HepG2 (cell line): ENCODE measurements around the gene MMUT. TPM values are rescaled to one million over a fixed set of nuclear protein-coding genes. Genes with fewer than 3 reads are reported as not detected.
A peak's percentile ranks its signal among the peaks of the same experiment; 100 is the strongest.

Experiments used
- AHR ChIP-seq: IDR thresholded peaks from 2 replicates; pipeline ENCODE4 v1.6.1; 2018; ENCODE audit warnings: missing genetic modification reagents, missing compliant biosample characterization
- BCL3 ChIP-seq: sonication (generic); formaldehyde crosslinking; IDR thresholded peaks from 2 replicates; pipeline ENCODE4 v1.5.1; 2020; ENCODE audit warnings: mild to moderate bottlenecking, missing genetic modification reagents, moderate library complexity
- BHLHE40 ChIP-seq: IDR thresholded peaks from 2 replicates; pipeline ENCODE4 v1.6.1; 2011; ENCODE audit warnings: low read length, improper control_type of control experiment
- CBX5 ChIP-seq: sonication (generic); formaldehyde crosslinking; IDR thresholded peaks from 2 replicates; pipeline ENCODE4 v1.4.0; 2020; ENCODE audit warnings: missing genetic modification reagents, borderline replicate concordance
- CENPX ChIP-seq: sonication (generic); formaldehyde crosslinking; IDR thresholded peaks from 2 replicates; pipeline ENCODE4 v1.9.0; 2021; ENCODE audit warnings: mild to moderate bottlenecking, missing genetic modification reagents, moderate library complexity
- CREBL2 ChIP-seq: sonication (generic); formaldehyde crosslinking; IDR thresholded peaks from 2 replicates; pipeline ENCODE4 v1.8.1; 2023; ENCODE audit warnings: missing genetic modification reagents, mild to moderate bottlenecking, borderline replicate concordance
- GABPA ChIP-seq, 2 experiments: IDR thresholded peaks; 2 replicates each; pipeline ENCODE4 v1.6.1; 2011 to 2016; ENCODE audit warnings: low read depth in 2 of 2, low read length in 1 of 2, missing biosample characterization in 1 of 2, missing genetic modification characterization in 1 of 2
- MAX ChIP-seq: IDR thresholded peaks from 2 replicates; pipeline ENCODE4 v1.6.1; 2012; ENCODE audit warnings: inconsistent platforms
- MED1 ChIP-seq: sonication (generic); formaldehyde crosslinking; IDR thresholded peaks from 2 replicates; pipeline ENCODE4 v1.4.0; 2020; ENCODE audit warnings: missing genetic modification reagents
- MNT ChIP-seq: fragments of 450-650 bp; IDR thresholded peaks from 2 replicates; pipeline ENCODE4 v1.6.1; 2016
- NFYC ChIP-seq: IDR thresholded peaks from 2 replicates; pipeline ENCODE4 v1.6.1; 2016; ENCODE audit warnings: missing genetic modification reagents, missing compliant biosample characterization
- NKX3-1 ChIP-seq: sonication (generic); formaldehyde crosslinking; IDR thresholded peaks from 2 replicates; pipeline ENCODE4 v1.5.0; 2020; ENCODE audit warnings: missing genetic modification reagents
- POLR2G ChIP-seq: fragments of 200-400 bp; formaldehyde crosslinking; IDR thresholded peaks from 2 replicates; pipeline ENCODE4 v1.6.1; 2018; ENCODE audit warnings: mild to moderate bottlenecking, low read depth, low read length, moderate library complexity
- SAFB2 ChIP-seq: sonication (generic); formaldehyde crosslinking; IDR thresholded peaks from 2 replicates; pipeline ENCODE4 v1.5.1; 2020; ENCODE audit warnings: missing genetic modification reagents, low read depth, mild to moderate bottlenecking, borderline replicate concordance
- SNRNP70 ChIP-seq: fragments of 200-400 bp; formaldehyde crosslinking; IDR thresholded peaks from 2 replicates; pipeline ENCODE4 v1.6.1; 2017; ENCODE audit warnings: mild to moderate bottlenecking, low read depth, low read length, moderate library complexity
- SP5 ChIP-seq: IDR thresholded peaks from 2 replicates; pipeline ENCODE4 v1.6.1; 2016; ENCODE audit warnings: low read depth, borderline replicate concordance
- ZBTB7A ChIP-seq: sonication (generic); formaldehyde crosslinking; IDR thresholded peaks from 2 replicates; pipeline ENCODE4 v1.8.0; 2022; ENCODE audit warnings: mild to moderate bottlenecking, missing genetic modification reagents
- ZC3H4 ChIP-seq: sonication (generic); formaldehyde crosslinking; IDR thresholded peaks from 2 replicates; pipeline ENCODE4 v1.4.0; 2020; ENCODE audit warnings: missing genetic modification reagents, borderline replicate concordance
- ZNF672 ChIP-seq: sonication (generic); formaldehyde crosslinking; IDR thresholded peaks from 2 replicates; pipeline ENCODE4 v1.8.1; 2022; ENCODE audit warnings: missing genetic modification reagents
- ZUFSP ChIP-seq: sonication (generic); formaldehyde crosslinking; IDR thresholded peaks from 2 replicates; pipeline ENCODE4 v1.9.0; 2021; ENCODE audit warnings: missing genetic modification reagents, mild to moderate bottlenecking, borderline replicate concordance
- polyA plus RNA-seq, 8 experiments: library from polyadenylated mRNA; depleted of rRNA in 3 of 8; stranded (reverse) in 7 of 8; unstranded in 1 of 8; fragments of >200 nt; fragmentation: Illumina TruSeq in 4 of 8; extraction: Trizol in 4 of 8; gene quantifications; 2 replicates each; pipeline versions ENCODE4 v1.2.1 to v1.2.3, GENCODE V29; 2011 to 2016; ENCODE audit warnings: low read depth in 4 of 8, missing spikeins in 1 of 8, mixed read lengths in 1 of 8; ENCODE audit not compliant: insufficient read depth in 1 of 8
- total RNA-seq, 5 experiments: library from RNA; depleted of rRNA; stranded (reverse); fragments of >200 nt; fragmentation: Illumina TruSeq; extraction: Trizol; gene quantifications; 2 replicates each; pipeline ENCODE4 v1.2.3, GENCODE V29; 2016; ENCODE audit warnings: low read depth in 1 of 5
- TF ChIP-seq, protein P1 (sequence below): sonication (generic); formaldehyde crosslinking; IDR thresholded peaks from 2 replicates; pipeline ENCODE4 v1.5.1; 2020; ENCODE audit warnings: mild to moderate bottlenecking, missing genetic modification reagents, moderate library complexity

Gene MMUT
- total and polyA plus RNA-seq, 2 of the 13 experiments (the other 11 are each of a cell fraction or from before 2014, with no cell fraction given) = 16.1 to 20.5 TPM

GRCh38 chr6:49506569-49507111, 43.6 kb upstream of the MMUT start (continued):
- TF ChIP-seq, protein P1, sequence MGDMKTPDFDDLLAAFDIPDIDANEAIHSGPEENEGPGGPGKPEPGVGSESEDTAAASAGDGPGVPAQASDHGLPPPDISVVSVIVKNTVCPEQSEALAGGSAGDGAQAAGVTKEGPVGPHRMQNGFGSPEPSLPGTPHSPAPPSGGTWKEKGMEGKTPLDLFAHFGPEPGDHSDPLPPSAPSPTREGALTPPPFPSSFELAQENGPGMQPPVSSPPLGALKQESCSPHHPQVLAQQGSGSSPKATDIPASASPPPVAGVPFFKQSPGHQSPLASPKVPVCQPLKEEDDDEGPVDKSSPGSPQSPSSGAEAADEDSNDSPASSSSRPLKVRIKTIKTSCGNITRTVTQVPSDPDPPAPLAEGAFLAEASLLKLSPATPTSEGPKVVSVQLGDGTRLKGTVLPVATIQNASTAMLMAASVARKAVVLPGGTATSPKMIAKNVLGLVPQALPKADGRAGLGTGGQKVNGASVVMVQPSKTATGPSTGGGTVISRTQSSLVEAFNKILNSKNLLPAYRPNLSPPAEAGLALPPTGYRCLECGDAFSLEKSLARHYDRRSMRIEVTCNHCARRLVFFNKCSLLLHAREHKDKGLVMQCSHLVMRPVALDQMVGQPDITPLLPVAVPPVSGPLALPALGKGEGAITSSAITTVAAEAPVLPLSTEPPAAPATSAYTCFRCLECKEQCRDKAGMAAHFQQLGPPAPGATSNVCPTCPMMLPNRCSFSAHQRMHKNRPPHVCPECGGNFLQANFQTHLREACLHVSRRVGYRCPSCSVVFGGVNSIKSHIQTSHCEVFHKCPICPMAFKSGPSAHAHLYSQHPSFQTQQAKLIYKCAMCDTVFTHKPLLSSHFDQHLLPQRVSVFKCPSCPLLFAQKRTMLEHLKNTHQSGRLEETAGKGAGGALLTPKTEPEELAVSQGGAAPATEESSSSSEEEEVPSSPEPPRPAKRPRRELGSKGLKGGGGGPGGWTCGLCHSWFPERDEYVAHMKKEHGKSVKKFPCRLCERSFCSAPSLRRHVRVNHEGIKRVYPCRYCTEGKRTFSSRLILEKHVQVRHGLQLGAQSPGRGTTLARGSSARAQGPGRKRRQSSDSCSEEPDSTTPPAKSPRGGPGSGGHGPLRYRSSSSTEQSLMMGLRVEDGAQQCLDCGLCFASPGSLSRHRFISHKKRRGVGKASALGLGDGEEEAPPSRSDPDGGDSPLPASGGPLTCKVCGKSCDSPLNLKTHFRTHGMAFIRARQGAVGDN (CRISPR knock-in tag) = no peak
- TF ChIP-seq SAFB2 (CRISPR knock-in tag) = no peak; the same call in 1 of the 2 replicates
- TF ChIP-seq SP5 (CRISPR knock-in tag) = no peak
- TF ChIP-seq ZUFSP = no peak
- no peak for TF ChIP-seq BCL3 (CRISPR knock-in tag)
- no peak for TF ChIP-seq SNRNP70
- TF ChIP-seq ZBTB7A (CRISPR knock-in tag) = no peak
- TF ChIP-seq MAX = peak; percentile 18; the same call in 1 of the 2 replicates
- no peak for TF ChIP-seq BHLHE40
- no peak for TF ChIP-seq NFYC (CRISPR knock-in tag)
- no peak for TF ChIP-seq NKX3-1 (CRISPR knock-in tag)
- no peak for TF ChIP-seq CBX5 (CRISPR knock-in tag)
- peak; percentile 70 for TF ChIP-seq MED1
- TF ChIP-seq CREBL2 (CRISPR knock-in tag) = no peak
- no peak for TF ChIP-seq MNT
- no peak for TF ChIP-seq AHR (CRISPR knock-in tag)
- TF ChIP-seq POLR2G = peak; percentile 38; the same call in 1 of the 2 replicates
- TF ChIP-seq ZNF672 (CRISPR knock-in tag) = no peak
- no peak for TF ChIP-seq ZC3H4
- no peak for TF ChIP-seq GABPA (IDR thresholded peaks at IDR 0.05; ENCODE audit: low read depth, low read length)
- TF ChIP-seq GABPA (CRISPR knock-in tag; IDR thresholded peaks at IDR 0.05; ENCODE audit: low read depth) = peak; percentile 24; the same call in 1 of the 2 replicates
- no peak for TF ChIP-seq CENPX (CRISPR knock-in tag)
